H1 (cell line): ENCODE results near the gene SLC25A52. TPM values are rescaled to one million over a fixed set of nuclear protein-coding genes. Genes with fewer than 3 reads are reported as not detected.
"Not testable (repeated sequence)": the region's sequence is repeated elsewhere in the genome, so short reads cannot be mapped to it uniquely, and the experiment has no call there.

ENCODE experiments used
- CTCF ChIA-PET: fragments of 300-600 bp; sonication (Branson Sonifier 250); formaldehyde crosslinking; loops from one replicate; lab custom pipeline; 2021; ENCODE audit not compliant: partially characterized antibody; lab: Charles Lee
- POLR2A ChIA-PET: fragments of 300-600 bp; sonication (Branson Sonifier 250); formaldehyde crosslinking; loops from one replicate; lab custom pipeline; 2021; ENCODE audit warnings: inconsistent platforms; ENCODE audit not compliant: partially characterized antibody; lab: Charles Lee
- DNase-seq, 2 experiments: peaks; one replicate each; pipeline versions ENCODE4 v3.0.0 to v3.0.0-alpha.2; 2010 to 2022; ENCODE audit warnings: low spot score in 2 of 2, low read depth in 1 of 2, mixed read lengths in 1 of 2
- FAIRE-seq: peaks from 2 replicates; lab custom pipeline; 2011; peaks lifted over from hg19 to GRCh38; lab: Jason Lieb, UNC
- H2AFZ ChIP-seq: 2 replicates; pipeline ENCODE4 v1.8.1; 2012; ENCODE audit warnings: low read length, inconsistent platforms
- H2AK5ac ChIP-seq: 2 replicates; pipeline ENCODE4 v1.6.1; 2013; ENCODE audit warnings: low read depth, low read length
- H2BK120ac ChIP-seq: replicated peaks from 2 replicates; pipeline ENCODE3; 2013; ENCODE audit warnings: low read depth, low read length, inconsistent platforms
- H2BK12ac ChIP-seq: 2 replicates; pipeline ENCODE4 v1.6.1; 2013; ENCODE audit warnings: low read depth, low read length
- H2BK15ac ChIP-seq: 2 replicates; pipeline ENCODE4 v1.6.1; 2013; ENCODE audit warnings: low read length
- H2BK20ac ChIP-seq: 2 replicates; pipeline ENCODE4 v1.6.1; 2013; ENCODE audit warnings: low read length
- H2BK5ac ChIP-seq: 2 replicates; pipeline ENCODE4 v1.6.1; 2013; ENCODE audit warnings: low read depth, low read length
- H3K14ac ChIP-seq: 2 replicates; pipeline ENCODE4 v1.6.1; 2013; ENCODE audit warnings: inconsistent platforms; ENCODE audit not compliant: insufficient read length
- H3K18ac ChIP-seq: 2 replicates; pipeline ENCODE4 v1.6.1; 2013; ENCODE audit warnings: low read length; ENCODE audit errors: extremely low read depth
- H3K23ac ChIP-seq: 2 replicates; pipeline ENCODE4 v1.6.1; 2013; ENCODE audit warnings: inconsistent platforms; ENCODE audit not compliant: insufficient read length
- H3K23me2 ChIP-seq: 2 replicates; pipeline ENCODE4 v1.6.1; 2013; ENCODE audit warnings: low read depth, low read length
- H3K27ac ChIP-seq: 2 replicates; pipeline ENCODE4 v1.6.1; 2011; ENCODE audit warnings: low read depth, low read length, inconsistent platforms
- H3K27me3 ChIP-seq, 4 experiments: replicated peaks in 1 of 4; 1 replicate in 1 of 4; 2 replicates in 3 of 4; pipeline versions ENCODE4 v1.6.1 to v1.8.1; 2011 to 2013; ENCODE audit warnings: low read length in 3 of 4, mild to moderate bottlenecking in 3 of 4, inconsistent platforms in 2 of 4, mixed read lengths in 2 of 4, moderate library complexity in 1 of 4; ENCODE audit not compliant: control insufficient read depth in 3 of 4, insufficient read depth in 3 of 4; ENCODE audit errors: extremely low read depth in 1 of 4
- H3K36me3 ChIP-seq, 4 experiments: 2 replicates each; pipeline versions ENCODE4 v1.6.1 to v1.8.1; 2011 to 2013; ENCODE audit warnings: mild to moderate bottlenecking in 4 of 4, low read length in 3 of 4, moderate library complexity in 2 of 4, control low read depth in 1 of 4, inconsistent platforms in 1 of 4; ENCODE audit not compliant: insufficient read depth in 4 of 4, control insufficient read depth in 2 of 4
- H3K4ac ChIP-seq: replicated peaks from 2 replicates; pipeline ENCODE3; 2013; ENCODE audit warnings: low read length, low read depth, mixed read lengths, inconsistent platforms; ENCODE audit not compliant: insufficient read length
- H3K4me1 ChIP-seq, 4 experiments: replicated peaks in 1 of 4; 1 replicate in 1 of 4; 2 replicates in 3 of 4; pipeline versions ENCODE4 v1.6.1 to v1.8.1; 2011 to 2013; ENCODE audit warnings: low read length in 3 of 4, inconsistent platforms in 2 of 4, mixed read lengths in 1 of 4; ENCODE audit not compliant: insufficient read depth in 4 of 4, control insufficient read depth in 3 of 4
- H3K4me2 ChIP-seq, 2 experiments: 2 replicates each; pipeline versions ENCODE4 v1.6.1 to v1.8.1; 2011 to 2013; ENCODE audit warnings: low read depth in 2 of 2, low read length in 2 of 2, control low read depth in 1 of 2, inconsistent platforms in 1 of 2, mild to moderate bottlenecking in 1 of 2; ENCODE audit not compliant: insufficient read depth in 1 of 2
- H3K4me3 ChIP-seq, 4 experiments: fragments of 200-600, 300-600 bp in 1 of 4; sonication (generic), shearing (Covaris generic), sonication (Bioruptor Twin) in 1 of 4; 2 replicates each; pipeline versions ENCODE4 v1.5.1 to v1.8.1; 2011 to 2016; ENCODE audit warnings: low read length in 4 of 4, low read depth in 3 of 4, control low read depth in 2 of 4, inconsistent platforms in 2 of 4, mild to moderate bottlenecking in 2 of 4, mixed read lengths in 1 of 4, moderate library complexity in 1 of 4; ENCODE audit not compliant: insufficient read depth in 2 of 4; ENCODE audit errors: extremely low read depth in 1 of 4
- H3K56ac ChIP-seq: replicated peaks from 2 replicates; pipeline ENCODE3; 2013; ENCODE audit warnings: low read depth, mild to moderate bottlenecking, mixed read lengths, low read length, inconsistent platforms; ENCODE audit not compliant: insufficient read length
- H3K79me1 ChIP-seq: 2 replicates; pipeline ENCODE4 v1.6.1; 2013; ENCODE audit warnings: low read depth, low read length, control low read depth
- H3K79me2 ChIP-seq, 2 experiments: 2 replicates each; pipeline versions ENCODE4 v1.6.1 to v1.8.1; 2012 to 2013; ENCODE audit warnings: low read length in 2 of 2, mild to moderate bottlenecking in 2 of 2, inconsistent platforms in 1 of 2; ENCODE audit not compliant: insufficient read depth in 2 of 2, control insufficient read depth in 1 of 2
- H3K9ac ChIP-seq, 4 experiments: replicated peaks in 1 of 4; 1 replicate in 1 of 4; 2 replicates in 3 of 4; pipeline versions ENCODE4 v1.6.1 to v1.8.1; 2011 to 2013; ENCODE audit warnings: low read depth in 3 of 4, low read length in 3 of 4, control low read depth in 2 of 4, mild to moderate bottlenecking in 2 of 4, moderate library complexity in 2 of 4, inconsistent platforms in 1 of 4; ENCODE audit errors: extremely low read depth in 1 of 4
- H3K9me3 ChIP-seq, 2 experiments: 2 replicates each; pipeline versions ENCODE4 v1.6.1 to v1.8.1; 2012 to 2013; ENCODE audit warnings: mild to moderate bottlenecking in 2 of 2, moderate library complexity in 2 of 2, control low read depth in 1 of 2, inconsistent platforms in 1 of 2, low read depth in 1 of 2, low read length in 1 of 2, mixed read lengths in 1 of 2; ENCODE audit not compliant: insufficient read depth in 2 of 2
- H4K20me1 ChIP-seq, 2 experiments: replicated peaks in 1 of 2; 2 replicates each; pipeline versions ENCODE3 to v1.8.1; 2011 to 2013; ENCODE audit warnings: inconsistent platforms in 2 of 2, low read length in 2 of 2, mild to moderate bottlenecking in 1 of 2; ENCODE audit not compliant: insufficient read depth in 2 of 2, control insufficient read depth in 1 of 2
- H4K5ac ChIP-seq: 2 replicates; pipeline ENCODE4 v1.6.1; 2013; ENCODE audit warnings: low read length, low read depth, mixed read lengths, inconsistent platforms; ENCODE audit not compliant: insufficient read length
- H4K8ac ChIP-seq: 2 replicates; pipeline ENCODE4 v1.8.0; 2013; ENCODE audit warnings: mild to moderate bottlenecking, moderate library complexity, low read length, inconsistent platforms; ENCODE audit not compliant: insufficient read depth; ENCODE audit errors: extremely low read depth
- H4K91ac ChIP-seq: replicated peaks from 2 replicates; pipeline ENCODE3; 2013; ENCODE audit warnings: low read length, mixed read lengths, inconsistent platforms; ENCODE audit not compliant: insufficient read length
- WGBS, 2 experiments: shearing (Covaris generic) in 1 of 2; methylation state at CpG; one replicate each; pipeline versions ENCODE4 v1.1.6 to v1.1.7; 2013 to 2015; ENCODE audit warnings: low lambda C conversion rate in 2 of 2, mixed read lengths in 2 of 2, inconsistent platforms in 1 of 2, low coverage in 1 of 2, missing lambda C conversion rate in 1 of 2; ENCODE audit not compliant: insufficient replicate concordance in 2 of 2, insufficient coverage in 1 of 2, insufficient read length in 1 of 2; ENCODE audit errors: extremely low coverage in 1 of 2, missing lambda C conversion rate in 1 of 2; 5-methylcytosine and 5-hydroxymethylcytosine counted together
- polyA plus RNA-seq, 7 experiments: library from polyadenylated mRNA; depleted of rRNA in 3 of 7; stranded (reverse) in 5 of 7; unstranded in 2 of 7; fragments of >200 nt in 5 of 7; fragments of 200-250 nt in 2 of 7; gene quantifications; 1 replicate in 5 of 7; 2 replicates in 1 of 7; 4 replicates in 1 of 7; pipeline versions ENCODE4 v1.2.1 to v1.2.3, GENCODE V29; 2011 to 2013; ENCODE audit warnings: missing spikeins in 2 of 7, mixed read lengths in 2 of 7
- total RNA-seq: library from RNA; stranded (reverse); fragmentation: NEBNext Ultra II Directional; extraction: Animal tissue kit (Norgen Biotek cat#: 25700); gene quantifications from 2 replicates; pipeline ENCODE4 v1.2.1, GENCODE V29; 2021

SLC25A52 gene
- total and polyA plus RNA-seq, 2 of the 8 experiments (the other 6 are each of a cell fraction or from before 2014, with no cell fraction given) = not detected

- H3K4me1 ChIP-seq, H3K36me3 ChIP-seq, FAIRE-seq, H2BK15ac ChIP-seq, H2AFZ ChIP-seq, H4K5ac ChIP-seq, H2BK12ac ChIP-seq, H4K91ac ChIP-seq, H3K27me3 ChIP-seq, H3K56ac ChIP-seq, H3K23ac ChIP-seq, H3K4me2 ChIP-seq, H3K14ac ChIP-seq, H3K4me3 ChIP-seq, H2AK5ac ChIP-seq, H4K8ac ChIP-seq, H2BK120ac ChIP-seq, H3K79me2 ChIP-seq, DNase-seq, H3K4ac ChIP-seq, H3K9me3 ChIP-seq, H4K20me1 ChIP-seq, H3K18ac ChIP-seq, H3K23me2 ChIP-seq, H3K27ac ChIP-seq, H2BK5ac ChIP-seq, H2BK20ac ChIP-seq, H3K9ac ChIP-seq, H3K79me1 ChIP-seq, POLR2A ChIA-PET: not testable (repeated sequence)
- CTCF ChIA-PET = interaction anchor here (1.4 kb wide), 1 partner anchor 13 kb away, joined by 4 read pairs; no protein-coding TSS in a partner anchor
- WGBS, 2 experiments = 90% methylated on average over 2 of the region's 2 CpGs; no CpG with 5 or more reads in 1 of the 2 experiments
Measured at GRCh38 chr18:31729196-31729595, 31.5 kb downstream of the SLC25A52 start.
